Gastroesophageal sphincter (tissue), 3 donors: Measurements from ENCODE around the gene TRIM29.

Source experiments
- CTCF ChIP-seq, 4 experiments: fragments of 200-600 bp in 2 of 4; fragments of 450-650 bp in 2 of 4; sonication (generic) in 1 of 4; IDR thresholded peaks; one replicate each; pipeline ENCODE4 v1.5.1; 2017 to 2019; ENCODE audit warnings: antibody characterized with exemption in 4 of 4, mild to moderate bottlenecking in 2 of 4, moderate library complexity in 2 of 4
- EP300 ChIP-seq: sonication (generic); formaldehyde crosslinking; IDR thresholded peaks from one replicate; pipeline ENCODE4 v1.6.1; 2017; ENCODE audit warnings: antibody characterized with exemption, mild to moderate bottlenecking
- POLR2A ChIP-seq, 2 donors: fragments of 450-650 bp; IDR thresholded peaks; one replicate each; pipeline ENCODE4 v1.6.1; 2017; ENCODE audit warnings: antibody characterized with exemption in 2 of 2, mild to moderate bottlenecking in 2 of 2, moderate library complexity in 1 of 2

- TF ChIP-seq EP300 (no peak), CTCF (IDR thresholded peaks at IDR 0.05) (no peak), POLR2A (IDR thresholded peaks at IDR 0.05) (no peak)
Observed at GRCh38 chr11:120061761-120062560, 76.0 kb downstream of the TRIM29 start.
